GM21526 (cell line): ENCODE results near the gene METTL21C.

Experiments used
- ATAC-seq: cut with Tn5 transposase; IDR thresholded peaks from one replicate; pipeline ENCODE4 v1.9.1; 2021; ENCODE audit warnings: moderate library complexity; ENCODE audit not compliant: unreplicated experiment, low FRiP score

The METTL21C gene

DNA sequence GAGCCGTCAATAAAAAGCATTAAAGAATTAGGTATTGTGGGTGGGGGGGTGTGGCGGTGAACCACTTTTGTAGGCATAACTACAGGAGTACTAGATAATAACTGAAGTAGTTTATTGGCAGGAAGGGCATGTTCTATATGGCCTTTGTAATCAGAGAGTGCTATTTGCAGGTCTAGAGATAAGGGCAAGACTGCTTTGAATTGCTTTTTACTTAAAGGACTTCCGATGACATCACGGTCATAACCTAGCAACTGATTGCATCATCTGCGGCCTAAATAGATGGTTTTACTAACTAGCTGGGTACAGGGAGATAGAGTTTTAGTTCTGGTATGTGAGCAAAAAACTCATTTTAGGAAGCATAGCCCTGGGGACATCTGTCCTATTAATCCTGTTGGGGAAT is 24.7 kb downstream of the METTL21C start:
- no peak for ATAC-seq

- ATAC-seq = no peak
Measured at GRCh38 chr13:102667911-102668310, 26.9 kb downstream of the METTL21C start.

DNA sequence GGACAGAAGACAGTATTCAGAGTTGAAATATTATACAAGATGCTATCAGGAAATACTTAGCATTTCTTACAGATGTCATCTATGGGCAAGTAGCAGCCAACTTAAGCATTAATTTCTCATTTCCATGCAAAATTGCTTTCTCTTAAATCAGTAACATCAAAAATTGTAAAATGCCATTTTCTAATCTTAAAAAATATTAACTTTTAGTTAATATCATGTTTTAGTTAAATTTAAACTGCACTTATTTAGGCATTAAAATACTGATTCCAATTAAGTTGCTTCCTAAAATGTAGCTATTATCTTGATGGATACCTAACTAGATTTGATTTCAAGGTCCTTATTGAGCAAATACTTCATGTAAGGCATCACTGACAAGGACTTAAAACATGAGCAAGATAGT is 27.8 kb downstream of the METTL21C start:
- ATAC-seq = no peak

DNA sequence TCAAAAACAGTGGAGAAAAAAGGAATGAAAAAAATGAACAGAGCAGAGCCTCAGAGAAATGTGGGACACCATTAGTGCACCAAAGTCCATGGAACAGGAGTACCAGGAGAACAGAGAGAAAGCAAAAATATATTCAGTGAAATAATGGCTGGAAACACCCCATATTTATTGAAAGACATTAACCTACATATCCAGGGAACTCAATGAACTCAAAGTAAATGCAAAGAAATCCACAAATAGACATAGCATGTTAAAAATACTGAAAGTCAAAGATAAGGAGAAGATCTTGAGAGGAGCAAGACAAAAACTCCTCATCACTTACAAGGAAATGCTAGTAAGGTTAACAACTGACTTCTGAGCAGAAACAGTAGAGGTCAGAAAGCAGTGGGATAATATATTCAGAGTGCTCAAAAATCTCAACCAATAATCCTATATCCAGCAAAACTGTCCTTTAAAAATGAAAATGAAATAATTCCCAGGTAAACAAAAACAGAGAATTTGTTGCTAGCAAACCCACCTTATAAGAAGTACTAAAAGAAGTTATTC is 35.6 kb downstream of the METTL21C start:
- no peak for ATAC-seq

GRCh38 chr13:102658660-102659059 is 36.2 kb downstream of the METTL21C start:
- ATAC-seq = no peak

GRCh38 chr13:102657630-102658029 is 37.2 kb downstream of the METTL21C start:
- ATAC-seq = no peak

GRCh38 chr13:102654756-102655155 is 40.1 kb downstream of the METTL21C start:
- ATAC-seq = no peak

DNA sequence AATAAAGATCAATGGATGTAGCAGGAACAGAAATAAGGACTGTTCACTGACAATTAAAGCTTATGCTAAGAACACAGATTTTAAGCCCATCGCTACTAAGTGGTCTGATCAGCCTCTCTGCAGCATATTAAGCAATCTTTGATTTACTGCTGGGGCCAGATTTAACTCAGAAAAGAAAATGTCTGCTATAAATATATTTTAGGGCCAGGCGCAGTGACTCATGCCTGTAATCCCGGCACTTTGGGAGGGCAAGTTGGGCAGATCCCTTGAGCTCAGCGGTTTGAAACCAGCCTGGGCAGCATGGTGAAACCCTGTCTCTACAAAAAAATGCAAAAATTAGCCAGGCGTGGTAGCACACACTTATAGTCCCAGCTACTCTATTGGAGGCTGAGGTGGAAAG is 43.0 kb downstream of the METTL21C start:
- ATAC-seq = no peak

DNA sequence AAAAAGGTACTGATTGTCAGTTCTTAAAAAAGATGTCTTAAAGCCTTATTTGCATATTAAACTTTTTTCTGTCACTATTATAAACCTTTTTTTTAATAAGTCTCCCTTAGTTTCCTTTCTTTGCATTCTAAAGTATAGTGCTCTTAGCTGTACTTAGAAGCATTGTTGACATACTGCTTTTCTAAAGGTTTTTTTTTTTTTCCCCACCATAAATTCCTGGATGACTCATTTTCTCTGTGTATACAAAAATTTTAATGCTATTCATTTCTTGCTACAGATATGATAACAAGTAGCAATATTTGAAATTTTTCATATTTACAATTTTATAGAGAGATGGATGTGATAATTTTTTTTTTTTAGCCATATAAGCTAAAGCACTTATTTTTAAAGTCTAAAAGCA is 43.5 kb downstream of the METTL21C start:
- no peak for ATAC-seq

DNA sequence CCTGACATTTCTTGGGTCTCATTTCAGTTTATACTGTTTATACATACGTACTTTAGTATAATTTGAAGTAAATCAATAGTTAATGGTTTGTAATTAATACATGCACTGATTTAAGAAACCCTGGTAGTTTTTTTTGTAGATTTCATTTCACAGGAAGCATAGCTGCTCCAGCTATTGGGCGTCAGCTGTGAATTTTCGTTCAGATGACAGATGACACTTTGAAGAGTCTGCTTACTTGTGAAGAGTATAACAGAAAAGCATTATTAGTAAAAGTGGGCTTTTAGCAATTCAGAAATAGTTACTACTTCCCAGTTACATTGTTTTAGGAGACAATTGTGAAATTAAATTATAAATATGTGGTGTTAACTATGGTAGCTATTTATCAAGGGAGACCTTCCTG is 44.4 kb downstream of the METTL21C start:
- no peak for ATAC-seq

DNA sequence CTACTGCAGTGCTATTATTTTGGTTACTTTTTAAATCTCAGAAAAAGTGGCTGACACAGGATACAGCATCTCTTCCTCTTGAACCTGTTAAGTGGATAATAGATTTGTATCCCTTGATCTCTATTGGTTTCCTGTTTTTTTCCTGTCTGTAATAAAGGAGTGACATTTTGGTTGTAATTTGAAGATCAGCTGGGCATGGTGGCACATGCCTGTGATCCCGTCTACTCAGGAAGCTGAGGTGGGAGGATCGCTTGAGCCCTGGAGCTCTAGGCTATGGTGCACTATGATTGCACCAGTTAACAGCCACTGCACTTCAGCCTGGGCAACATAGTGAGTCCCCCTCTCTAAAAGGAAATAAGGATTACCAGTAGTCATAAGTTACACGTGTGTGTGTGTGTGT is 46.8 kb downstream of the METTL21C start:
- ATAC-seq = no peak

DNA sequence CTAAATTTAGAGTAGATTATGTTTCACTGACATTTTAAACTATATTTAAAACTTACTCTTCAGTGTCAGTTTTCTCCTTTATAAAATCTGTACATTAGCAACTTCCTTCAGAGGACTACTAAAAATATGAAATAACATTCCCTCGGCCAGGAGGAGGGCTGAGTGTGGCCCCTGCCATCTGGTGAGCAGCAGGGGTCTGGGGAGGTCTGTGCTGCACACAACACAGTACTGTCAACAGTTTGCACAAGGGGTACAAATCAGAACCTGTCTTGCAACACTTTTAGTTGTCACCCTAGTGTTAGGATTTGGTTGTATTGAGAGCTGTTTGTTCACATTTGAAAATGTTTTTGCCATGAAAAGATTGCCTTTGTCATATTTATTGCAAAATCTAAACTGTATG is 49.1 kb downstream of the METTL21C start:
- ATAC-seq = no peak

GRCh38 chr13:102643656-102644055 is 51.2 kb downstream of the METTL21C start:
- ATAC-seq = no peak

GRCh38 chr13:102642475-102642874 is 52.4 kb downstream of the METTL21C start:
- no peak for ATAC-seq

DNA sequence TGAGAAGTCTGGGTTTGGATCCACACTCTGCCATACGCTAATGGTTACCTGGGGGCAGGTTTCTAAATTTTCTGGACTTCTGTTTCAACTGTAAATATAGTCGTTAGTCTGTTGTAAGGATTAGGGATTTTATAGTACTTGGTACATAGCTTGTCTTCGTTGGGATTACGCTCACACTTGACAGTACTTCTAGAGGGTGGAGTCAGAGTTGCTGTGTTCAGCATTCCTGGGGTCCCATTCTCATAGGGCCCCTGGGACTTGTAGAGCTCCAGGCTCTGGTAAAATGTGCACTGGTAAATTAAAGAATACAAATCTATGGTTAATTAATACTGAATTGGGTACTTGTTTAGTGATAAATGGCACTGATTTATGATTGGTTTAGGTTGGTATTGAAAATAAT is 52.8 kb downstream of the METTL21C start:
- ATAC-seq = no peak

DNA sequence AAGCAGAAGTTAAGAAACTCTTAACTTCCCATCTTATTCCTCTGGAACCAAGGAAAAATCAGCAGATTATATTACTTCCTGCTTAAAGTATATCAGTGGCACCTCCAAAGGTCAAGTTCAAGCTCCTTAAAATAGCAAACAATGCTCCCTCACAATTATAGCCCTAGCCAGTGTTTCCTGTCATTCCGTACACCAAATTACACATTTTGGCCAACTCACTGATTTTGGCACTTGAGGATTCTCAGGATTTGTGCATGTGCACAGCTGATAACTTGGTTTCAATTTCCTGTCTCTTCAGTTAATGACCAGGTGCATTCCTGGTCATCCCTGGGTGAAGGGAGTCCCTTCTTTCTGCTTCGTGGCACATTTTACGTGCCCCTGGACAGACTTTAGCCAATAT is 56.1 kb downstream of the METTL21C start:
- ATAC-seq = no peak
